Measurements from ENCODE around the gene WIF1. TPM values are rescaled to one million over a fixed set of nuclear protein-coding genes. Genes with fewer than 3 reads are reported as not detected.

WIF1 gene
- total RNA-seq, 3 donors from 2014 or later: 23.4 to 25.9 TPM; not detected in 1

DNA sequence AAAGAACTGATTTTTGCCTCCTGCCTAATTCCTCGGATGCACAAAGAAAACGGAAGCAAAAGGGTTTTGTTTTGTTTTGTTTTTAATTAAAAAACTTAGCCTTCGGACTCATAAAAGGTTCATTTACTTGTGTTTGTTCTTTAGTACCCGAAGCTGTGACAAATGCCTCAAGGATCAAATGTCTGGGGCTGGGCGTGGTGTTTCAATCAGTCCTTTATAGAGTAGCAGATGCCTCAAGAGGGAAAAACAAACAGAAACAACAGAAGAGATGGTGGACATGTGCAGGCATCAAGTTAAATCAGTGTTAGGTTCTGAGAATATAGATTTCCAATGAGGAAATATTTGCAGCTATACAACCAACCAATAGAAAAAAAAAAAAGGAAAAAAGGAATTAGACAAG, 1.6 kb upstream of the WIF1 start:
- no peak overlapping the region for H3K4me3 ChIP-seq
- H3K4me1 ChIP-seq: no peaks in the 10 kb centered on the region
- peaks cover 0 to 58% of the 10 kb centered on the region in 2 donors for H3K27me3 ChIP-seq
- intact Hi-C loops (cut with DNase I; ENCODE audit: low total_unique reads): no loop called here
- DNase-seq (ENCODE audit: low spot score in 2 of 2): no peak
- H3K36me3 ChIP-seq: no peaks in the 10 kb centered on the region
- TF ChIP-seq POLR2AphosphoS5 (IDR thresholded peaks at IDR 0.05): no peak
- TF ChIP-seq, protein P1, sequence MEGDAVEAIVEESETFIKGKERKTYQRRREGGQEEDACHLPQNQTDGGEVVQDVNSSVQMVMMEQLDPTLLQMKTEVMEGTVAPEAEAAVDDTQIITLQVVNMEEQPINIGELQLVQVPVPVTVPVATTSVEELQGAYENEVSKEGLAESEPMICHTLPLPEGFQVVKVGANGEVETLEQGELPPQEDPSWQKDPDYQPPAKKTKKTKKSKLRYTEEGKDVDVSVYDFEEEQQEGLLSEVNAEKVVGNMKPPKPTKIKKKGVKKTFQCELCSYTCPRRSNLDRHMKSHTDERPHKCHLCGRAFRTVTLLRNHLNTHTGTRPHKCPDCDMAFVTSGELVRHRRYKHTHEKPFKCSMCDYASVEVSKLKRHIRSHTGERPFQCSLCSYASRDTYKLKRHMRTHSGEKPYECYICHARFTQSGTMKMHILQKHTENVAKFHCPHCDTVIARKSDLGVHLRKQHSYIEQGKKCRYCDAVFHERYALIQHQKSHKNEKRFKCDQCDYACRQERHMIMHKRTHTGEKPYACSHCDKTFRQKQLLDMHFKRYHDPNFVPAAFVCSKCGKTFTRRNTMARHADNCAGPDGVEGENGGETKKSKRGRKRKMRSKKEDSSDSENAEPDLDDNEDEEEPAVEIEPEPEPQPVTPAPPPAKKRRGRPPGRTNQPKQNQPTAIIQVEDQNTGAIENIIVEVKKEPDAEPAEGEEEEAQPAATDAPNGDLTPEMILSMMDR (IDR thresholded peaks at IDR 0.05): no peak
- no peak for TF ChIP-seq POLR2A (IDR thresholded peaks at IDR 0.05)
- no peaks in the 10 kb centered on the region for H3K9me3 ChIP-seq
- H3K27ac ChIP-seq: no peak overlapping the region

GRCh38 chr12:65121956-65122469, 908 bp upstream of the WIF1 start:
- Histone ChIP-seq H3K4me1 (no peaks in the 10 kb centered on the region), H3K36me3 (no peaks in the 10 kb centered on the region), H3K9me3 (no peaks in the 10 kb centered on the region), H3K27ac (no peak overlapping the region), H3K27me3 (peaks cover 0 to 58% of the 10 kb centered on the region in 2 donors), H3K4me3 (no peak overlapping the region)
- intact Hi-C loops (cut with DNase I; ENCODE audit: low total_unique reads): no loop called here
- no peak for TF ChIP-seq POLR2AphosphoS5 (IDR thresholded peaks at IDR 0.05)
- TF ChIP-seq POLR2A (IDR thresholded peaks at IDR 0.05): no peak
- TF ChIP-seq, protein P1 (IDR thresholded peaks at IDR 0.05): no peak
- no peak for DNase-seq (ENCODE audit: low spot score in 2 of 2)

DNA sequence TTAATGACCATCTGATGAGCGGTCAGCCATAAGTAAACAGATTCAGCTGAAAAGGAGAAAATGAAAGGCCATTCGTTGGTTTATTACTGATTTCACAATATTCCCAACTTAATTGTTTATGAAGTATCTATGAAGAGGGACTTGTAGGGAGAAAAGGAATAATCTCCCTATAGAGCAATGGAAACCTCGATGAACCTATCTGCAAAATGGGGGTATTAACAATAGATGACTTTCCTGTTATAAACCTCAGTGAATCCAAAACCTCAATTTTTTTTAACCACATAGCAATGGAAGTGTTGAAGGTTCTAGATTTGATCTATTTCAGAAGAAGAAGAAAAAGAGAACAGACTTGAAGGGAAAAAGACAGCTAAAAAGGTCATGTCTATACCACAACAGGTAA, 2.0 kb downstream of the WIF1 start:
- no peak for DNase-seq (ENCODE audit: low spot score in 2 of 2)
- Histone ChIP-seq H3K4me3 (no peak overlapping the region), H3K27me3 (peaks cover 0 to 41% of the 10 kb centered on the region in 2 donors), H3K9me3 (no peaks in the 10 kb centered on the region), H3K27ac (no peak overlapping the region), H3K36me3 (no peaks in the 10 kb centered on the region), H3K4me1 (no peaks in the 10 kb centered on the region)
- no peak for TF ChIP-seq POLR2A (IDR thresholded peaks at IDR 0.05)
- no peak for TF ChIP-seq POLR2AphosphoS5 (IDR thresholded peaks at IDR 0.05)
- TF ChIP-seq, protein P1 (IDR thresholded peaks at IDR 0.05): no peak
- intact Hi-C loops (cut with DNase I; ENCODE audit: low total_unique reads): no loop called here

GRCh38 chr12:65113621-65114035, 7.5 kb downstream of the WIF1 start:
- no peaks in the 10 kb centered on the region for H3K4me1 ChIP-seq
- intact Hi-C loops (cut with DNase I; ENCODE audit: low total_unique reads): no loop called here
- H3K36me3 ChIP-seq: no peaks in the 10 kb centered on the region
- H3K27me3 ChIP-seq: peaks cover 0 to 7% of the 10 kb centered on the region in 2 donors
- DNase-seq (ENCODE audit: low spot score in 2 of 2): no peak
- no peak overlapping the region for H3K27ac ChIP-seq
- no peak overlapping the region for H3K4me3 ChIP-seq
- no peaks in the 10 kb centered on the region for H3K9me3 ChIP-seq
- TF ChIP-seq, protein P1 (IDR thresholded peaks at IDR 0.05): no peak
- no peak for TF ChIP-seq POLR2A (IDR thresholded peaks at IDR 0.05)
- no peak for TF ChIP-seq POLR2AphosphoS5 (IDR thresholded peaks at IDR 0.05)

DNA sequence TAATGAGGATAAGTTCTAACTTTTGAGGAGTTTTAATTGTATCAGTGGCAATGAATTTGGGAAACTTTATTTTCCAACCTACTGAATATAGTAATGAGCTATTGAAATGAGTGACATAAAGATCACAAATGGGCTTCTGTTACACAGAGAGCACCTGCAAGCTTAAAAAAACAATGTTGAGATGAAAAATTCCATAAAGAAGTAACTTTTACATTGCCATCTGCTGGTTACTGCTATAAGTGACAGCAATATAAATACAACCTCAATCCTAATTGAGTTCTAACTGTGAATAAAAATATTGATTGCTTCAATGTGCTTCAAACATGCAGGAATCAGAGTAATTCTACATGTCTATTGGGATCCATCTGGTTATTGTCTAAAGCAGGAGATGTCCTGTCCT, 14.2 kb downstream of the WIF1 start:
- H3K9me3 ChIP-seq: no peaks in the 10 kb centered on the region
- H3K4me1 ChIP-seq: no peaks in the 10 kb centered on the region
- TF ChIP-seq, protein P1 (IDR thresholded peaks at IDR 0.05): peak in 2 of 3 donors; percentile 32 to 36
- TF ChIP-seq POLR2AphosphoS5 (IDR thresholded peaks at IDR 0.05): no peak
- no peaks in the 10 kb centered on the region for H3K36me3 ChIP-seq
- H3K27me3 ChIP-seq: no peaks in the 10 kb centered on the region
- no peak overlapping the region for H3K4me3 ChIP-seq
- intact Hi-C loops (cut with DNase I; ENCODE audit: low total_unique reads): no loop called here
- DNase-seq (ENCODE audit: low spot score in 2 of 2): no peak
- H3K27ac ChIP-seq: no peak overlapping the region
